CD4-positive, alpha-beta T cell treated with Interleukin-6 for 4 hours (primary cell): ENCODE measurements around the gene GRB10.

Experiments used
- DNase-seq: peaks from one replicate; pipeline ENCODE4 v3.0.0-alpha.2; 2020; ENCODE audit warnings: mixed read lengths

GRB10 gene

DNA sequence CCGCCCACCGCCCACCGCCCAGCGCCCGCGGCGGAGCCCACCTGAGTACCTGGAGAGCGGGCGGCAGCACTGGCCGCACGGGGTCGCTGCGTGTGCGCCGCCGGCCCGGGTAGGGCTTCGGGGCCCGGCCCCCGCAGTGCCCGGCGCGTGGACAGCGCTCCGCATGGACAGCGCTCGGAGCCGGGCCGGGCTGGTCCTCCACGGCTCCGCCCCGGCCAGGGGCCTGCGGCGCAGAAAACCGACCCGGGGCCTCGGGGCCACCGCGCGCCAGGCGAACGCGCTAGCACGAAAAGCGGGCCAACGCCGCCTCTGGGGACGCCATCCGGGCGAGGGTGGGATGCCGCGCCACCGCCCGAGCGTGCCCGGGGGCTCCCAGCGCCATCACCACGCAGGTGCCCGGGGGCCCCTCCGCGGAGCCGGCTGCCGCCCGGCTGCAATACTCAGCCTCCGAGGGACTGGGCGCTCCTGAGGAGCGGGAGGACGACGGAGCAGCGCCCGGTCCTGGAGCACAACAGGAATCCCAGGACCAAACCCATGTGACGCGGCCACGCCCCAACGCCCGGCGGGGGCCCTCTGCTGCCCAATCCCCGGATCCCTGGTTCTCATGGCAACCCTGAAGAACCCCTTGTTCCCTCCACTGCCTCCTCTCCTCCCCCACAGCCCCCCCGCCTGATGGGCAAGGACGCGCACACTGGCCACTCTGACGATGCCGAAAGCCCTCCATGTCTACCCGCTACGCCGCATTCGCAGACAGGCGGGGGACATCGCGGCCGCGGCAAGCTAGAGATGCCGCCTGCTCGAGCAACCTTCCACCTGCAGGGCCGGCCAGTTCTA, at the start of gene GRB10:
GRB10 (minus strand) TSS at position 522 of the 834 bp plus-strand sequence. CDS start 50,574 bp downstream, outside the sequence.
- DNase-seq = peak; percentile 26

DNA sequence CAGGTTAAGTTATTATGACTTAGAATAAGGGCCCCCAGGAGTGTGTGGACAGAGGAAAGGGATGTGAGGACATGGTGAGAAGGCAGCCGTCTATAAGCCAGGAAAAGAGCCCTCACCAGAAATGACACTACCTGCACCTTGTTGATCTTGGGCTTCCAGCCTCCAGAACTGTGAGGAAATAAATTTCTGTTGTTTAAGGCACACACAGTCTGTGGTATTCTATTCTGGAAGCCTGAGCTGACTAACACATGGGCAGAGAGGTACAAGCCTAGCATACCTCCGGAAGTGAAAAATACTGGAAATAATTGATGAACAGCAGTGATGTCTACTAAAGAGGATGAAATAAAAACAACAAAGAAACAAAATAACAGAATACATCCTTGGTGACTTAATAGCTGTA, 46.1 kb upstream of the GRB10 start:
- no peak for DNase-seq

DNA sequence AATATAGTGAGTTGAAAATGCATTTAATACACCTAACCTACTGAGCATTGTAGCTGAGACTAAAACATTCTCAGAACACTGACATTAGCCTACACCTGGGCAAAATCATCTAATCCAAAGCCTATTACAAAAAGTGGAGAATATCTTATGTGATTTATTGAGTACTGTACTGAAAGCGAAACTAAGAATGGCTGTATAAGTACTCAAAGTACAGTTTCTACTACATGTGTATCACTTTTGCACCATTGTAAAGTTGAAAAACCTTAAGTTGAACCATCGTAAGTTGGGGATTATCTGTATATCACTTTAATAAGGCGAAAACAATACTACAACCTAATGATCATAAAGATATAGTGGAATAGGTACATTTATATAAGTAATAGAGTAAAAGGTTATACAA, 45.4 kb upstream of the GRB10 start:
- DNase-seq = no peak

DNA sequence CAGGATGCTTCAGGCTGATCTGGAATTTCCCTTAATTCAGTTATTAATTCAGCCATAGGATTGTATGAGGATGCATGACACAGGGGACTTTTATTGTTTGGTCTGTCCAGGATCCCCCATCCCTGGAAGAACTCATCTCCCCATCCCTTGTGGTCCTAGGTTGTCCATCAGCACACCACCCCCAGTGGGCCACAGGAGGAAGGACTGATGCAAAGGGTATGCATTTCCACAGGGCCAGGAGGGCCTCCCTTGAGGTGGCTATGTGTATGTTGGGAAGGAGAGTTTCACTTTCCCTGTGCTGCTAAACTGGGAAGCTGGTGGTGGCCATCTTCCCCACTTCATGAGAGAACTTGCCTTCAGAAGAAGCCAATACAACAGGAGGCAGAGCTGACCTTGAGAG, 44.6 kb upstream of the GRB10 start:
- DNase-seq = no peak

DNA sequence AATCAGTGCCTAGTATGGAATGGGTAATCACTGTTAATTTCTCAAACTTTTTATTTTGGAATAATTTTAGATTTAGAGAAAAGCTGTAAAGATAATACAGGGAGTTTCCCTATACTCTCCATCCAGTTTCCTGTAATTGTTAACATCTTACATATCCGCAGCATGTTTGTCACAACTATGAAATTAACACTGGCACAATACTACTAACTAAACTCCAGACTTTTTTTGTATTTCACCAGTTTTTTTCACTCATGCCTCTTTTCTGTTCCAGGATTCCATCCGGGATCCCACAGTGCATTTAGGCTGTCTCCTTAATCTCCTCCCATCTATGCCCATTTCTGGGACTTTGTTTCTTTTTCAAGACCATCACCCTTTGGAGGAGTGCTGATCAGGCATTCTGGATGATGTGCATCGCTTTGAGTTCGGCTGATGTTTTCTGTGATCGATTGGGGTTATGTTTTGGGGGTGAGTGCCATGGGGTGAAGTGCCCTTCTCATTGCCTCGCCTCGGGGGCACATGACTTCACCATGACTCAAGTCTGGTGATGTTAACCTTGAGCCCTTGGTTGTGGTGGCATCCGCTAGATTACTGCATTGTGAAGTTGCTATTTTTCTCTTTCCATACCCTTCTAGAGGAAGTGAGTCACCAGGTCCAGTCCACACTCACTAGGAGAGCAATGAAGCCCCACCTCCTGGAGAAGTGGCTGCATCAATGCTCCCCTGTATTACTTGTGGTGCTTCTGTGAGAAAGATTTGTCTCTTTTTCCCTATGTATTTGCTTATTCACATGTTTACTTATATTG, 43.9 kb upstream of the GRB10 start:
- no peak for DNase-seq

DNA sequence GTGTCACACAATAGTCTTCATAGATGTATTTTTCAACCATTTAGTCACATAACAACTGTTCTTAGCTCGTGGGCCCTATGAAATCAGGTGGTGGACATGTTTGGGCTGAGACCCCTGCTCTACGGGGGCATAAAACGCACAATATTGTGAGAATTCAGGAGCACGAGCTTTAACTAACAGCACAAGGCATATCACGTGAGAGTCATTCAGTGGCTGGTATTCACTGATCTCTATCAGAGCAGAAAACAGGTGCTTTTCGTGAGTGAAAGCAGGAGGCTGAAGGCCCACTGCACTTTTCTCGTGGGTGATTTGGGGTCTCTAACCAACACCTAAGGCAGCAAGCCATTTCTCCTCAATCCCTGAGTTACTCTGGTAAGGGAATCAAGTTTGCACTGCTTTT, 42.8 kb upstream of the GRB10 start:
- DNase-seq = no peak

DNA sequence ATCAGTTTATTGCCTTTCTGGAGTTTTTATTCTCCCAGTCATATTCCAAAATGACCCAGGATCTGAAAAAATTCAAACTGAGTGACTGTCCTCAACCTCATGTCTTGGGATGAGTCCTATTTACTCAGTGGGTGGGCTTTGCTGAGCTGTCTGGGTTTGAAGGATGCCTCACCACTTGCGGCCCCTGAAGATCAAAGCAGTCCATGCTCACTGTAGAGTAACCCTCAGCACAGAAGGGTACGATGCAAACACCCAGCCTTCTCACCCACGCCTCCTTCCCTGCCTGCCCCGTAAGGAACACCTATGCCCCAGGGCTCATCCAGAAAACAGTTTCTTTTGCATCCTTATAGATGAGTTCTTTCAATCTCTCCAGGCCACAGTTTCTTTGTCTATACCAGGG, 42.2 kb upstream of the GRB10 start:
- no peak for DNase-seq

DNA sequence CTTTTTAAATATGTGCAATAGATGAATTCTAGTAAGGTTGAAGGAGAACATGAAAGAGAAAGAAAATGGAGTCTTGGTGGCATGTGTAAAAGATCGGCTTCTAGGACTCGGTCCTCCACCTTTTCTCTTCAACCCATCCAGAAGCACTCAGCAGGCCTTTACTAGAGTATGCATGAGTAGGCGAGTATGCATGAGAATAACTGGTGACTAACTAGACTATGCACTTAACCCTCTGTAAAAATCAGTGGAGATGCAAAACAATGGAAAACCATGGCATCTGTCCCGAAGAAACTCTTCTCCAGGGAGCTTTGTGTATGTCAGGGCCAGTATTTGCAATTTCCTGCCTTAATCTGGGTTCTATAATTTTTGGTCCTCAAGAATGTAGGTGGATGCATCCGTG, 40.0 kb upstream of the GRB10 start:
- DNase-seq = no peak

DNA sequence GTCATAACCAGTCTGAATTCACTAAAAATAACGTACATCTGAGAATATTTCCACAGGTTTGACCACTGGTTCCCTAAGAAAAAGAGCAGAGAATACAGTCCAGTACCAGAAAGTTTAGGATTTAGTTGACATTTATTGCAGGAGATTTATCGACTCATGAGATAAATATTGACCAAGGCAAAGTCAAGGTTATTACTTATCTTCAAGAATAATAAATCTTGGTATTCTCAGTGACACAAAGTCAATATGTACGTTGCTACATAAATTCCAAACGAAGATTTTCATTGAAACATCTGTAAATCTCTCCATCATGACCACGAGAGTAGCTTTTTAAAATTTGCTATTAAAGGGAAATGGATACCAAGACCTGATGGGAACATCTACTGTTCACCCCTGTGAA, 39.4 kb upstream of the GRB10 start:
- DNase-seq = no peak

DNA sequence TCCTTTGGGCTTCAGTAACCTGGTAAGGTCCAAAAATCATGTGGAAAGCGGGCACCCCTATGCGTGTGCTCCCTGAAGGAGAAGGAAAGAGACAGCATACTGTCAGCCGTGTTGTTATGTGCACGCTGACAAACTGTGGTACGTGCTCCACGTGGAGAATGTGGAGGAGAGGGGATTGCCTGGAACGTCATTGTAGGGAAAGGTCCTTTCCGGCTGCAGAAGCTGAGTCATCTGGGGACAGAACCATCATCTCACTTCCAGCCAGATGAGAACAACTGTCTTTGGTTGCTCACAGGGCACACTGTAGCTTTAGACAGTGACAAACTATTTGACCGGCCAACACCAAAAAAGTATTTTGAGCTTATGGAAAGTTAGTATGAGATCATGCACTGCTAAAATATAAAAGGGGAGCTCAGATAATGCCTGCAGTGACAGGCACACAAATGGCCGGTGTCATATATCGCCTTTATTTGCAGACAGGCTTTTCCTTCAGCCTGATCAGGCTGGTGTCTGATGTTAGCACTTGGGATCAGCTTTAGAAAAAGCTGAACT, 38.8 kb upstream of the GRB10 start:
- no peak for DNase-seq

DNA sequence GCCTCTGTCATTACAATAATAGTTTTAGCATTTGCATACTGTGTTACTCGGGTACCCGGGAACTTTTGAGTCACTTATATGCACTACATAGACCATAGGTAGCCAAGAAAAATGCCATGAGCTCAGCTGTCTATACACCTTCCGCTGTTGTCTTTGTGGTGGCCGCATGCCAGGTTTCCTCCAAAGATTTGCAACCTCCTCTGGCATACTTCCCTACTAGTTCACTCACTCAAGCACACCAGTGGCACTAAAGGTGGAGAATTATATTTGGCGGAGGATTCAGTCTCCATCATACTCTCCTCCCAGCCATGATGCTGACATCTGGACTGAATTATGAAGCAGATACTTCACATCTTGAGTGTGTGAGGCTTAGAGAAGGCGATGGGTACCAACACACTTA, 35.6 kb upstream of the GRB10 start:
- DNase-seq = no peak

DNA sequence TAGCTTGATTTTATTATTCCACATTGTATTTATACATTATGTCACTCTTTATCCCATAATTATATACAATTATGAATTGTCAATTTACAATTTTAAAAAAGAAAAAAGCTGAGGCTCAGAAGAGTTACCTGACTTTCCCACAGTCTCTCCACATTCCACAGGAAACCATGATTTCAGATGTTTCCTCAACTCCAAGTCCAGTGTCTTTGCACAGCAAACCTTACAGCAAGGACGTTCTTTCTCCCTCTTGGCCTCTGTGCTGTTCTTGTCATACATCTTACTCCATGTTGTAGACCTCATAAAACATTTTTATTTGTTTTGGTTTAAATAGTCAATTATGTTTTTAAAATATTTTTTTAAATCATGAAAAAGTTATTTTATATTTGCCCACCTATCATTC, 34.9 kb upstream of the GRB10 start:
- DNase-seq = no peak

DNA sequence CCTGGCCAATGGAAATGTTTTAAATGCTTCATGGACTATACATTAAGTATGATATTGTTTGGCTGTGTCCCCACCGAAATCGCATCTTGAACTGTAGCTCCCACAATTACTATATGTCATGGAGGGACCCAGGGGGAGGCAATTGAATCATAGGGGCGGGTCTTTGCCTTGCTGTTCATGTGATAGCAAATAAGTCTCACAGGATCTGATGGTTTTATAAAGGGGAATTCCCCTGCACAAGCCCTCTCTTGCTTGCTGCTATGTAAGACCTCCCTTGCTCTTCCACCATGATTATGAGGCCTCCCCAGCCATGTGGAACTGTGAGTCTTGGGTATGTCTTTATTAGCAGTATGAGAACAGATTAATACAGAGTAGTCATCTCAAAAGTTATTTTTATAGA, 32.4 kb upstream of the GRB10 start:
- DNase-seq = no peak

DNA sequence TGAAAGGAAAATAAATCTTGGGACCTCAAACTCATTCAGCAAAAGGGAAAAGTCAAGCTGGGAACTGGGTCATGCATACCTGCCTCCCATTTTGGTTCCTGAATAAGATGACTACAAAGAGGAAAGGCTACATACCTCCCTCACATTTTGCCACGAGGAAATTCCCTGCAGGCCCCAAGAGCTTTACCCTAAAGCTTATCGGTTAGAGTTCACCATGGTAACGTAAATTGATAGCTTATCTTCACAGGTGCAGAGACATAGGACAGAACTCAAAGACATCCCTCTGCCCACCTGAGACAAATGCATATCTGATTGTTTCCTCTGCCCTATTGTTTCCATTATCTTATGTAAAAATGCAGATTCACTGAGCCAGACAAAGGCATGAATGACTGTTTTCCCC, 31.5 kb upstream of the GRB10 start:
- no peak for DNase-seq

DNA sequence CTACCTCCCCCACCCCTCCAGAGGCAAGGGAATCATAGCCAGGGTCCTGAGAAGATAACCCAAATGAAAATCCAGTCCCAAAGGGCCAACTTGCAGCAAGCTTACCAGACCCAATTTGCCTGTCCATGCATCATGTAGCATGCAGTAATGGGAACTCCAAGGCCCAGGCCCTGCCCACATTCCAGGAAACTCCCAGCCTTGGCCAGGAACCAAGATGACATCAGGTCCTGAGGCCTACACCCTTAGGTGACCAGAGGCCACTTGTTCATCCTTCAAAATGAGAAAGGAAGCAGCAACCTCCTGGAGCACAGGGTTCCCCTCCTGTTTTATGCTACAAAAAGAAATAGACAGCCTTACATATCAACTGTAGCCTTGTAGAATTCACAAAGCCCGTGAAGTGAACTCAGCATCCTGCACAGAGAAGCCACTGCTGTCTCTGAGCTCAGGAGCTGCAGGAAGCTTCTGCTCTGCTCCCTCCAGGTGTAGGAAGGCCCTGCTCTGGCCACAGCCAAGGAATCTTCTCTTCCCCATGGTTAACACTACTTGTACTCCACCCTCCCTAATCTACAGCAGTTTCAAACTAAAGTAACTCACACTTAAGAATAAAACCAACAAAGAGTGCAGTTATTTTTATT, 30.3 kb upstream of the GRB10 start:
- DNase-seq = no peak

DNA sequence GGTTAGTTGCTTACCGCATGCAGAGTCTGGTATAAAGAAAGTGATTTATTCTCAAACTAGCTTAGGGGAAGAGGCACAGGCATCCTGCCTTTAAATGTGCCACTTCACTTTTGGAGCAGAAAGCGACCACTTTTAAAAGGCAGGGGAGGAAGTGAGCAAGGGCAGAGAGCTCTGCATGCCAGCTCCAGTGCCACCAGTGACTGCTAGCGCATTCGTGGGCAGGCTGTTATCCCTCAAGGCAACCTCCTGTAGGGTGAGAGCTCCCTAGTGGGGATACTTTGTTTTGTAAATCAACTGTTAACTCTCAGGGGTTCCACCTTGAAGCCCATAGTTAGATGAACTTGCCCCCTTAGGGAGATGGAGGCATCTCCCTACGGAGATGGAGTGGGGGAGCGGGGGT, 29.4 kb upstream of the GRB10 start:
- DNase-seq = no peak

DNA sequence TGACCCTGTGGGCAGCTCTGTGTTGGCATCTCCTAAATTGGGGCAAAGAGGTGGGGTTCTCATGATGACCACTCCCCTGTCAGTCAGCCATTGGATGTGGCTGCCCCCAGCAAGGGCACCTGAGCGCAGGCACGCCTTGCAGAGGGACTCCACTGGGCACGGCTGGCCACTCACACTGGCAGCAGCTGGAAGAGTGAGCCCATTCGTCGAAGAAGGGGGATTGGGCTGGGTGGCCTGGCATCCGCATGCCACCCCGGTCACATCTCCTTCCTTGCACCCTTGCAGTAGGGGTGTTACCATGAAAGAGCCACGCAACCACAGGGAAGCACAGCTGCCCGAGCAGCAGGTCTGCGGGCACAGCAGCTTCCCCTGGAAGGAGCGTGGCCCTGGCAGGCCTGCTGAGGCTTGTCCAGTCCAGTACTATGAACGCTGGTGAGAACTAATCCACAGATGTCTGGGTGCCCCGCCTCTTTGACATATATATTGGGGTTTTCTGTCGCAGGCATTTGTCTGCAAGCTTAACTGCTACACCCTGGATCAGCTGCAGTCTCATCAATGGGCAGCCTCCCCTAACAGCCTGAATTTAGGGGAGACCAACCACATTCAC, 25.7 kb upstream of the GRB10 start:
- no peak for DNase-seq

DNA sequence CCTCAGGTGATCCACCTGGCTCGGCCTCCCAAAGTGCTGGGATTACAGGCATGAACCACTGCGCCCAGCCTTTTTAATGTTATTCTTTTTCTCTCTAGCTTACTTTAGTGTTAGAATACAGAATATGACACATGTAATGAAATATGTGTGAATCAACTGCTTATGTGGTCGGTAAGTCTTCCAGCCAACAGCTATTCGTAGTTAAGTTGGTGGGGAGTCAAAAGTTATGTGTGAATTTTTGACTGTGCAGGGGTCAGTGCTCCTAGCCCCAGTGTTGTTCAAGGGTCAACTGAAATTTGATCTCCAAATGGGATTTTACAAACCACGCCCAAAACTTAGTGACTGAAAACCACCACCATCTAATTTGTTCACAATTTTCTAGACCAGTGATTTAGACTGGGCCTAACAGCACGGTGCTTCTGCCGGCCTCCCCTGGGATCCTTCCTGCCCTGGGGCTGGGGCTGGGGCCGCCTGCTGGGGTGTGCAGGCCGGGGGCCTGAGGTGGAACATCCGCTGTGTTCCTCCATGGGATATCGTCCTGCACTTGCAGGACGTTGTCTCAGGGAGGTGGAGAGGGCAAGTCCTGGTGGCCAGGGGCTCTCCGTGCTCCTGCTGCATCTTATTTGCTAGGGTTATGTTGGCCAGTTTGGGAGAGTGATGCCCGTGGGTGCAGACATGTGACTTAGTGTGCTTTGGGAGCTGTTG, 24.5 kb upstream of the GRB10 start:
- no peak for DNase-seq

DNA sequence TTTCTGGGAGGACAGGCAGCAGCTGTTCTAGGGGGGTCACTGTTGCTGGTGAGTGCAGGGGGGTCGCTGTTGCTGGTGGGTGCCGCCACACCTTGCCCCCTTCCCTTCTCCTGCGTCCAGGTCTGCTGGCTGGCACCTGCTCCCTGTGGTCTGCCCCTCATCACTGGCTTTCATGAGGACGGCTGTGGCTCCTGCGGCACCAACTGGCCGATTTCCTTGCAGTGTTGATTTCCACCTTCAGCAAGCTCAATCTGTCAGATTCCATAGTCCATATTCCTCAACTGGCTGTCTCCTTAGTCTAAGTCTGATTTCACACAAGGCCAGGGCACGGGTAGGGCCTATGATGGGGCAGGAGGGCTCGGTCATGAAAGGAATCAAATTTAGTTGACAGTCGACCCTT, 23.4 kb upstream of the GRB10 start:
- DNase-seq = no peak

DNA sequence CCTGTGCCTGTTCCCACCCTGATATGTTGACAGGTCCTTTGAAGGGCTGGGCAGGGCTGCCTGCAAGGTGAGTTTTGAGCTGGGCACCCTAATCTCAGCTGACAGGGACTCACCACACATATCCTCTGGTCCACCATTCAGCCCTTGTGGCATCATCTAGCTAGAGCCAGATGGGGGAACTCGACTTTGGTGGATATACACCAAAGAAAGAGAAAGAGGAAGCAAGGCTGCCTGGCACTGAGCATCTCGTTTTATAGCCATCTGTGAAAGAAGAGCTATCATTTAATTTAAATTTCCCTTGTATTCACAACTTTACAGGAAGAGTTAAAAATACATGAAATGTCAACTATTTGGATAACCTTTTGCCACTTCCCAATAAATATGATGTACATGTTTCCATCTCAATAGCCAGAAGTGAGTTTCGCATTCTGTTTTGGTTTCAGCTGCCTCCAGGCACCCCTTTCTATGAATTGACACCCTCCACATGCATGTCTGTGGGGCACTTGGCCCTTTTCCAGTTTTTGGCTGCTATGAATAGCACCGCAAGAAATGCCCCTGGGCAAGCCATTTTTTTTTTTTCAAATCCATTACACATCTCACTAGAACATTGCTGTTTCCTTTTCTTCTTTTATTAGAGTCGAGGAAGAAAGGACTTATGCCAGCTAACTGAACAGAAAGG, 22.9 kb upstream of the GRB10 start:
- DNase-seq = no peak
